Measurements from ENCODE around the gene INMT. TPM values are rescaled to one million over a fixed set of nuclear protein-coding genes. Genes with fewer than 3 reads are reported as not detected.

Gene INMT
- total and polyA plus RNA-seq, 10 donors: 3.2 to 40.3 (median 15.6) TPM

- H3K27me3 ChIP-seq (replicated peaks in 1 of 7): no peaks in the 10 kb centered on the region
- intact Hi-C loops (cut with DNase I; ENCODE audit: low total_unique reads): no loop called here
- no peaks in the 10 kb centered on the region for H3K36me3 ChIP-seq
- no peak for DNase-seq
- H3K4me3 ChIP-seq: peak overlapping the region in 5 of 8 donors; percentile 2 to 51 (median 31)
- TF ChIP-seq POLR2A (IDR thresholded peaks at IDR 0.05) (no peak), CTCF (IDR thresholded peaks at IDR 0.05 in 8 of 11, conservative IDR thresholded peaks at IDR 0.05 in 3 of 11) (no peak), POLR2AphosphoS5 (IDR thresholded peaks at IDR 0.05) (no peak)
- 73 to 85% (median 78%) methylated on average over 4 to 6 of the region's 6 CpGs for WGBS, 5 donors
- H3K27ac ChIP-seq: peak overlapping the region in 6 of 8 donors; percentile 26 to 61 (median 48)
- no peaks in the 10 kb centered on the region for H3K9me3 ChIP-seq
- H3K4me1 ChIP-seq: peaks cover 0 to 13% (median 0%) of the 10 kb centered on the region in 6 donors
Measured at GRCh38 chr7:30752484-30752883, 549 bp downstream of the INMT start.

- Histone ChIP-seq H3K9me3 (no peaks in the 10 kb centered on the region), H3K27ac (peak overlapping the region in 6 of 8 donors; percentile 26 to 61 (median 48)), H3K36me3 (no peaks in the 10 kb centered on the region), H3K4me3 (peak overlapping the region in 5 of 8 donors; percentile 2 to 51 (median 31)), H3K4me1 (peaks cover 0 to 18% (median 0%) of the 10 kb centered on the region in 6 donors), H3K27me3 (replicated peaks in 1 of 7) (peaks cover 0 to under 1% (median 0%) of the 10 kb centered on the region in 7 donors)
- DNase-seq: no peak
- WGBS, 5 donors: 34 to 48% (median 42%) methylated on average over 5 of the region's 5 CpGs
- TF ChIP-seq POLR2AphosphoS5 (IDR thresholded peaks at IDR 0.05): peak in 1 of 3 donors; percentile 6
- TF ChIP-seq POLR2A (IDR thresholded peaks at IDR 0.05): no peak
- intact Hi-C loops (cut with DNase I; ENCODE audit: low total_unique reads): no loop called here
Measured at GRCh38 chr7:30752979-30753378, 1.0 kb downstream of the INMT start.

GRCh38 chr7:30754315-30754877 is 2.5 kb downstream of the INMT start:
- intact Hi-C loops (cut with DNase I; ENCODE audit: low total_unique reads): no loop called here
- Histone ChIP-seq H3K36me3 (no peaks in the 10 kb centered on the region), H3K4me3 (peak overlapping the region in 3 of 8 donors; percentile 19 to 51 (median 31)), H3K4me1 (peaks cover 0 to 25% (median 0%) of the 10 kb centered on the region in 6 donors), H3K27ac (no peak overlapping the region), H3K27me3 (replicated peaks in 1 of 7) (peaks cover 0 to 12% (median 0%) of the 10 kb centered on the region in 7 donors), H3K9me3 (no peaks in the 10 kb centered on the region)
- TF ChIP-seq POLR2AphosphoS5 (IDR thresholded peaks at IDR 0.05): no peak
- TF ChIP-seq CTCF (IDR thresholded peaks at IDR 0.05 in 8 of 11, conservative IDR thresholded peaks at IDR 0.05 in 3 of 11): no peak
- TF ChIP-seq POLR2A (IDR thresholded peaks at IDR 0.05): no peak
- 91 to 95% (median 93%) methylated on average over 6 of the region's 6 CpGs for WGBS, 5 donors
- DNase-seq: no peak

GRCh38 chr7:30755384-30756154 is 3.6 kb downstream of the INMT start:
- Histone ChIP-seq H3K27ac (peak overlapping the region in 4 of 8 donors; percentile 9 to 52 (median 42)), H3K4me3 (peak overlapping the region in 1 of 8 donors; percentile 31), H3K36me3 (no peaks in the 10 kb centered on the region), H3K27me3 (replicated peaks in 1 of 7) (peaks cover 0 to 24% (median 0%) of the 10 kb centered on the region in 7 donors), H3K9me3 (no peaks in the 10 kb centered on the region), H3K4me1 (peaks cover 0 to 25% (median 0%) of the 10 kb centered on the region in 6 donors)
- intact Hi-C loops (cut with DNase I; ENCODE audit: low total_unique reads): no loop called here
- TF ChIP-seq POLR2AphosphoS5 (IDR thresholded peaks at IDR 0.05) (peak; percentile 21 to 67 (median 64)), POLR2A (IDR thresholded peaks at IDR 0.05) (no peak), CTCF (IDR thresholded peaks at IDR 0.05 in 8 of 11, conservative IDR thresholded peaks at IDR 0.05 in 3 of 11) (no peak)
- WGBS, 5 donors: 71 to 92% (median 86%) methylated on average over 12 to 22 of the region's 22 CpGs
- DNase-seq: no peak
